HL-60 (cell line): ENCODE data around the gene SHISA6.

ENCODE experiments used
- DNase-seq, 2 experiments: peaks; one replicate each; pipeline ENCODE4 v3.0.0-alpha.2; 2010 to 2020; ENCODE audit warnings: low read depth in 1 of 2, low spot score in 1 of 2
- H3K27ac ChIP-seq: fragments of 250-450 bp; sonication (Bioruptor Pico); replicated peaks from 2 replicates; pipeline ENCODE4 v1.5.1; 2020; ENCODE audit warnings: mild to moderate bottlenecking, moderate library complexity
- H3K27me3 ChIP-seq: fragments of 250-450 bp; sonication (Bioruptor Pico); 2 replicates; pipeline ENCODE4 v1.5.1; 2021; ENCODE audit warnings: mild to moderate bottlenecking, moderate library complexity; ENCODE audit not compliant: insufficient read depth, poor library complexity, severe bottlenecking
- H3K4me3 ChIP-seq: replicated peaks from 2 replicates; pipeline ENCODE4 v1.5.1; 2011; ENCODE audit warnings: mild to moderate bottlenecking, control low read depth, low read length; ENCODE audit not compliant: insufficient read depth
- GABPA ChIP-seq: IDR thresholded peaks from 2 replicates; pipeline ENCODE4 v1.6.1; 2012; ENCODE audit warnings: low read depth
- POLR2AphosphoS5 ChIP-seq: IDR thresholded peaks from 2 replicates; pipeline ENCODE4 v1.6.1; 2012; ENCODE audit warnings: low read depth
- SPI1 ChIP-seq: IDR thresholded peaks from 2 replicates; pipeline ENCODE4 v1.6.1; 2012; ENCODE audit warnings: low read depth, mild to moderate bottlenecking, borderline replicate concordance
- TF ChIP-seq, protein P1 (sequence below): IDR thresholded peaks from one replicate; pipeline ENCODE4 v1.5.1; 2011; ENCODE audit warnings: low read length, control low read depth, inconsistent platforms; ENCODE audit not compliant: insufficient read depth
- TF ChIP-seq, protein P2 (sequence below): IDR thresholded peaks from 2 replicates; pipeline ENCODE4 v1.6.1; 2012; ENCODE audit warnings: low read depth; ENCODE audit not compliant: insufficient replicate concordance

The SHISA6 gene

DNA sequence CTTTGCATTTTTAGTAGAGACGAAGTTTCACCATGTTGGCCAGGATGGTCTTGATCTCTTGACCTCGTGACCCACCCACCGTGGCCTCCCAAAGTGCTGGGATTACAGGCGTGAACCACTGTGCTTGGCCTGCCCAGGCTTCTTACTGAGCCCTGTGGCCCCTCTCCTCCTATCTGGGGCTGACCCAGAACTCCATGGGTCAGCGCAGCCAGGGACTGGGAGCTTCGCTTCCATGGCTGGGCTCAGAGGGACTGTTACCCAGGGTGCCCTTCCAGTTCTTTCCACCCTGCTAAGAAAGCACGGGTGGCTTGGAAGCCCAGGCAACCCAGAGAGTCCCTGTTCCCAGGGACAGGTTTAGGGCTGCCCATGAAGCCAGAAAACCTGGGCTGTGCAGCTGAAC is 28.2 kb downstream of the SHISA6 start:
- no peak overlapping the region for H3K4me3 ChIP-seq
- TF ChIP-seq SPI1 (no peak), GABPA (no peak), POLR2AphosphoS5 (no peak)
- TF ChIP-seq, protein P1, sequence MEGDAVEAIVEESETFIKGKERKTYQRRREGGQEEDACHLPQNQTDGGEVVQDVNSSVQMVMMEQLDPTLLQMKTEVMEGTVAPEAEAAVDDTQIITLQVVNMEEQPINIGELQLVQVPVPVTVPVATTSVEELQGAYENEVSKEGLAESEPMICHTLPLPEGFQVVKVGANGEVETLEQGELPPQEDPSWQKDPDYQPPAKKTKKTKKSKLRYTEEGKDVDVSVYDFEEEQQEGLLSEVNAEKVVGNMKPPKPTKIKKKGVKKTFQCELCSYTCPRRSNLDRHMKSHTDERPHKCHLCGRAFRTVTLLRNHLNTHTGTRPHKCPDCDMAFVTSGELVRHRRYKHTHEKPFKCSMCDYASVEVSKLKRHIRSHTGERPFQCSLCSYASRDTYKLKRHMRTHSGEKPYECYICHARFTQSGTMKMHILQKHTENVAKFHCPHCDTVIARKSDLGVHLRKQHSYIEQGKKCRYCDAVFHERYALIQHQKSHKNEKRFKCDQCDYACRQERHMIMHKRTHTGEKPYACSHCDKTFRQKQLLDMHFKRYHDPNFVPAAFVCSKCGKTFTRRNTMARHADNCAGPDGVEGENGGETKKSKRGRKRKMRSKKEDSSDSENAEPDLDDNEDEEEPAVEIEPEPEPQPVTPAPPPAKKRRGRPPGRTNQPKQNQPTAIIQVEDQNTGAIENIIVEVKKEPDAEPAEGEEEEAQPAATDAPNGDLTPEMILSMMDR: no peak
- TF ChIP-seq, protein P2, sequence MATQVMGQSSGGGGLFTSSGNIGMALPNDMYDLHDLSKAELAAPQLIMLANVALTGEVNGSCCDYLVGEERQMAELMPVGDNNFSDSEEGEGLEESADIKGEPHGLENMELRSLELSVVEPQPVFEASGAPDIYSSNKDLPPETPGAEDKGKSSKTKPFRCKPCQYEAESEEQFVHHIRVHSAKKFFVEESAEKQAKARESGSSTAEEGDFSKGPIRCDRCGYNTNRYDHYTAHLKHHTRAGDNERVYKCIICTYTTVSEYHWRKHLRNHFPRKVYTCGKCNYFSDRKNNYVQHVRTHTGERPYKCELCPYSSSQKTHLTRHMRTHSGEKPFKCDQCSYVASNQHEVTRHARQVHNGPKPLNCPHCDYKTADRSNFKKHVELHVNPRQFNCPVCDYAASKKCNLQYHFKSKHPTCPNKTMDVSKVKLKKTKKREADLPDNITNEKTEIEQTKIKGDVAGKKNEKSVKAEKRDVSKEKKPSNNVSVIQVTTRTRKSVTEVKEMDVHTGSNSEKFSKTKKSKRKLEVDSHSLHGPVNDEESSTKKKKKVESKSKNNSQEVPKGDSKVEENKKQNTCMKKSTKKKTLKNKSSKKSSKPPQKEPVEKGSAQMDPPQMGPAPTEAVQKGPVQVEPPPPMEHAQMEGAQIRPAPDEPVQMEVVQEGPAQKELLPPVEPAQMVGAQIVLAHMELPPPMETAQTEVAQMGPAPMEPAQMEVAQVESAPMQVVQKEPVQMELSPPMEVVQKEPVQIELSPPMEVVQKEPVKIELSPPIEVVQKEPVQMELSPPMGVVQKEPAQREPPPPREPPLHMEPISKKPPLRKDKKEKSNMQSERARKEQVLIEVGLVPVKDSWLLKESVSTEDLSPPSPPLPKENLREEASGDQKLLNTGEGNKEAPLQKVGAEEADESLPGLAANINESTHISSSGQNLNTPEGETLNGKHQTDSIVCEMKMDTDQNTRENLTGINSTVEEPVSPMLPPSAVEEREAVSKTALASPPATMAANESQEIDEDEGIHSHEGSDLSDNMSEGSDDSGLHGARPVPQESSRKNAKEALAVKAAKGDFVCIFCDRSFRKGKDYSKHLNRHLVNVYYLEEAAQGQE: no peak
- no peak for DNase-seq

DNA sequence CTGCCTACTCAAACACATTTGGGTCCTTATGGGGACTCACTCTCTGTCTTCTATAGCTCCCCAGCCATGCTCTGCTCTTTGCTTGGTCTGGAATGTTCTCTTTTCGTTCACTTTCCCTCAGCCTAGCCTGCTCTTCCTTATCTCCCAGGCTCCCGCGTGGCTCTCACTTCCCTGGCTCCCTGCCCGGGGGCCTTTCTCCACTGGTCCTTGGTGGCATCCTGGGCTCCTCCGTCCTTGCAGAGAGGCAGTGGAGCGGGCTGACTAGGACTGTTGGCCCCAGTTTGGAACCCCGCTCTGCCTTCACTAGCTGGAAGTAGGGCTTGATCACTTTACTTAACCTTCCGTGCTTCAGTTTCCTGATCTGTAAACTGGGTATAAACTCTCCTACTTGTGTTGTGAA is 31.2 kb downstream of the SHISA6 start:
- no peak overlapping the region for H3K27ac ChIP-seq
- no peak overlapping the region for H3K4me3 ChIP-seq
- TF ChIP-seq POLR2AphosphoS5 (no peak), GABPA (no peak), SPI1 (no peak)
- TF ChIP-seq, protein P1: no peak
- TF ChIP-seq, protein P2: no peak
- no peaks in the 10 kb centered on the region for H3K27me3 ChIP-seq
- no peak for DNase-seq

More for the DNA sequence above, 28.2 kb downstream of the SHISA6 start:
- Histone ChIP-seq H3K27ac (no peak overlapping the region), H3K27me3 (no peaks in the 10 kb centered on the region)

DNA sequence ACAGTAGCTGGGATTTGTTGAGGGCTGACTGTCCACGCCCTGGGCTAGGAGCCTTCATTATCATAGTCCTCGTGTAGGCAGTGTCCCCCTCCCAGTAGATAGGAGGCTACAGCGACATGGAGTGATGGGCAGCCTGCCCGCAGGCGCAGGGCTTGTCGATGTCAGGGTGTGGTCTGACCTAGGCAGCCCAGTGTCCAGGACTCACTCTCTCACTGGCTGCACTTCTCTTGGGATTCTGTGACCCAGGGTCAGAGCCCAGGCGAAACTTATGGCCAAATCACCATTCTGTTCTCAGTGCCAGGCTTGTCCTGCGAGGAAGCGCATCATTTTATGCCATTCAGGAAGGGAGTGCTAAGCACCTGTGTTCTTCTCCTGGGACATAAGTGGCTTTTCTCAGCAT is 32.6 kb downstream of the SHISA6 start:
- Histone ChIP-seq H3K27ac (no peak overlapping the region), H3K27me3 (no peaks in the 10 kb centered on the region), H3K4me3 (no peak overlapping the region)
- DNase-seq: no peak
- TF ChIP-seq GABPA (no peak), SPI1 (no peak), POLR2AphosphoS5 (no peak)
- TF ChIP-seq, protein P1: no peak
- TF ChIP-seq, protein P2: no peak
